Adipocyte (in vitro differentiated cells): Measurements from ENCODE around the gene PEX26.
"Not testable (repeated sequence)": the region's sequence is repeated elsewhere in the genome, so short reads cannot be mapped to it uniquely, and the experiment has no call there.

ENCODE experiments used
- DNase-seq: peaks from one replicate; pipeline ENCODE4 v3.0.0-alpha.2; 2015; ENCODE audit warnings: low read depth
- H3K27me3 ChIP-seq: replicated peaks from 2 replicates; pipeline ENCODE4 v1.7.0; 2013; ENCODE audit warnings: mild to moderate bottlenecking, low read length, moderate library complexity; ENCODE audit not compliant: control insufficient read depth, insufficient read depth
- H3K36me3 ChIP-seq: 2 replicates; pipeline ENCODE4 v1.7.0; 2013; ENCODE audit warnings: low read length, mild to moderate bottlenecking, moderate library complexity; ENCODE audit not compliant: control insufficient read depth, insufficient read depth, severe bottlenecking
- H3K4me1 ChIP-seq: 2 replicates; pipeline ENCODE4 v1.7.0; 2013; ENCODE audit warnings: mild to moderate bottlenecking, low read length, moderate library complexity; ENCODE audit not compliant: control insufficient read depth, insufficient read depth
- H3K4me3 ChIP-seq: 2 replicates; pipeline ENCODE4 v1.7.0; 2013; ENCODE audit warnings: mild to moderate bottlenecking, low read length, moderate library complexity
- H3K9ac ChIP-seq: 2 replicates; pipeline ENCODE4 v1.7.0; 2013; ENCODE audit warnings: mild to moderate bottlenecking, low read length, moderate library complexity
- H3K9me3 ChIP-seq: 2 replicates; pipeline ENCODE4 v1.7.0; 2013; ENCODE audit warnings: mild to moderate bottlenecking, low read length, moderate library complexity; ENCODE audit not compliant: control insufficient read depth

PEX26 gene

GRCh38 chr22:18066181-18066859 lies 11.5 kb upstream of the PEX26 start:
- Histone ChIP-seq H3K4me1 (peaks cover 26% of the 10 kb centered on the region), H3K27me3 (no peaks in the 10 kb centered on the region), H3K9me3 (no peaks in the 10 kb centered on the region), H3K4me3 (no peak overlapping the region), H3K9ac (no peak overlapping the region), H3K36me3 (no peaks in the 10 kb centered on the region)
- no peak for DNase-seq

DNA sequence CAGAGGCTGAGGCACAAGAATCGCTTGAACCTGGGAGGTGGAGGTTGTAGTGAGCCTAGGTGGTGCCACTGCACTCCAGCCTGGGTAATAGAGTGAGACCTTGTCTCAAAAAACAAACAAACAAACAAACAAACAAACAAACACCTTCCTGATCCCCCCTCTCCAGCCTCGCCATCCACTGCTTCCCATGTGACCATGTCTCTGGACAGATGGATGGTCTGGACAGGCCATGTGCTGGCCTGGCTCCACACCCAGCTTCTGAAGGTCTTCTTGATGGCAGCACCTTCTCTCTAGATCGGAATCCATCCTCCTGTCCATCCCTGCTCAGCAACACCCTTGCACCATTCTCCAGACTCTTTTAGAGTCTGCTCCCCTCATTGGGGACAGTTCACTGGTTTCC lies 10.7 kb upstream of the PEX26 start:
- DNase-seq, result no peak
- H3K27me3 ChIP-seq, result no peaks in the 10 kb centered on the region
- no peaks in the 10 kb centered on the region for H3K36me3 ChIP-seq
- no peak overlapping the region for H3K9ac ChIP-seq
- H3K9me3 ChIP-seq, result no peaks in the 10 kb centered on the region
- peaks cover 22% of the 10 kb centered on the region for H3K4me1 ChIP-seq
- H3K4me3 ChIP-seq, result no peak overlapping the region

DNA sequence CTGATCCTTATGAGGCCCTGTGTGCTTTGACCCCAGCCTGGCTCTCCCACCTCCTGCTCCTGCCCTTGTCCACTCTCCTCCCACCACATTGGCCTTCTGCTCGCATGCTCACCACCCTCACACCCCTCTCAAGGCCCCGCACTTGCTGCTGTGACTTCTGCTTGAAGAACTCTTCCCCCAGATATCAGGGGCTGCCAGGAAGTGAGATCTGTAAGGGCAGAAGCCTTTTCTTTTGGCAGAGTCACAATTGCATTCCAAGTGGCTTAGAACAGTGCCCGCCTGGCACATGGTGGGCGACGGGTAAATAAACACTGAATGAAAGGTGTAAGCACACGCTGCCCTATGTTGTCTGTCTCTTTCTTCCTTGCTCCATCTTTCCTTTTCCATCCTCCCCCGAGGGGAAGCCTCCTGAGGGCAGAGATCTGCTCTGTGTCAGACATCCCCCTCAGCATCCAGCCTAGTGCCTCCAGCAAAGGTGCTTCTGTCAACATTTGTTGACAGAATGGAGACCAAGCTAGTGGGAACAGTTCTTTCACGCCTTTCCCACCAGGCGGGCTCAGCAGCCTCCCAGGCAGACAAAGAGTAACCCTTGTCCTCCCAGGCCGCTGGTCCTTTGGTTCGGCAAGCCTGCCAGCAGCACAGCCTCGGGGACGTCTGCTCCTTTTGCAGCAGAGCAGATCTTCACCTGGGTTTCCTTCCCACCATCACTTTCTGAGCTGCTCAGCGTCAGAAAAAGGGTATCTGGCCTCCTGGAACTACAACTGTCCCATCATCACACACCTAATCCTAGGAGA lies 10.0 kb upstream of the PEX26 start:
- DNase-seq, result no peak
- Histone ChIP-seq H3K4me1 (peaks cover 22% of the 10 kb centered on the region), H3K9ac (peak overlapping the region; percentile 61), H3K27me3 (no peaks in the 10 kb centered on the region), H3K4me3 (no peak overlapping the region), H3K36me3 (no peaks in the 10 kb centered on the region), H3K9me3 (no peaks in the 10 kb centered on the region)

- Histone ChIP-seq H3K4me1 (peaks cover 22% of the 10 kb centered on the region), H3K27me3 (no peaks in the 10 kb centered on the region)
- DNase-seq, result peak; percentile 43
Measured at GRCh38 chr22:18068381-18068988, 9.3 kb upstream of the PEX26 start.

GRCh38 chr22:18069041-18069440 lies 8.7 kb upstream of the PEX26 start:
- DNase-seq, result no peak
- Histone ChIP-seq H3K36me3 (no peaks in the 10 kb centered on the region), H3K9ac (peak overlapping the region; percentile 56), H3K9me3 (no peaks in the 10 kb centered on the region), H3K4me3 (no peak overlapping the region), H3K27me3 (no peaks in the 10 kb centered on the region), H3K4me1 (peaks cover 22% of the 10 kb centered on the region)

More at GRCh38 chr22:18068381-18068988, 9.3 kb upstream of the PEX26 start:
- Histone ChIP-seq H3K36me3 (no peaks in the 10 kb centered on the region), H3K9me3 (no peaks in the 10 kb centered on the region), H3K9ac (peak overlapping the region; percentile 61), H3K4me3 (no peak overlapping the region)

DNA sequence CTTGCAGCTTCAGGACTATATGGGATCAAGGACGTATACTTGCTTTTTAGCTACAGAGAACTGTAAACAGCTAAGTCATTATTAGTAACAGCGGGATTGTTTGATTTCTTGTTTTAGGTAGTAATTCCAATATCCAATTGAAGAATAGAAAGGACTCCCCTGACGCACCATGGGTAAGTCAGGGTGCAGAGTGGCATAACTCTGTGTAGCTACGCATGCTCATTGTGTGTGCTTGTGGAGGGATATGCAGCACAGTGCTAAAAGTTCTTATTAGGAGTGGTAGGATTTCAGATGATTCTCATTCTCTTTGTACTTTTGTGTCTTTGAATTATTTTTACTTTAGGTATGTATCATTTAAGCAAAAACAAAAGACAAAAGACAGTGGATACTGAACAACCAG lies 7.7 kb upstream of the PEX26 start:
- DNase-seq, result no peak
- Histone ChIP-seq H3K4me1 (peaks cover 22% of the 10 kb centered on the region), H3K4me3 (no peak overlapping the region), H3K27me3 (no peaks in the 10 kb centered on the region), H3K9me3 (no peaks in the 10 kb centered on the region), H3K36me3 (no peaks in the 10 kb centered on the region), H3K9ac (no peak overlapping the region)

DNA sequence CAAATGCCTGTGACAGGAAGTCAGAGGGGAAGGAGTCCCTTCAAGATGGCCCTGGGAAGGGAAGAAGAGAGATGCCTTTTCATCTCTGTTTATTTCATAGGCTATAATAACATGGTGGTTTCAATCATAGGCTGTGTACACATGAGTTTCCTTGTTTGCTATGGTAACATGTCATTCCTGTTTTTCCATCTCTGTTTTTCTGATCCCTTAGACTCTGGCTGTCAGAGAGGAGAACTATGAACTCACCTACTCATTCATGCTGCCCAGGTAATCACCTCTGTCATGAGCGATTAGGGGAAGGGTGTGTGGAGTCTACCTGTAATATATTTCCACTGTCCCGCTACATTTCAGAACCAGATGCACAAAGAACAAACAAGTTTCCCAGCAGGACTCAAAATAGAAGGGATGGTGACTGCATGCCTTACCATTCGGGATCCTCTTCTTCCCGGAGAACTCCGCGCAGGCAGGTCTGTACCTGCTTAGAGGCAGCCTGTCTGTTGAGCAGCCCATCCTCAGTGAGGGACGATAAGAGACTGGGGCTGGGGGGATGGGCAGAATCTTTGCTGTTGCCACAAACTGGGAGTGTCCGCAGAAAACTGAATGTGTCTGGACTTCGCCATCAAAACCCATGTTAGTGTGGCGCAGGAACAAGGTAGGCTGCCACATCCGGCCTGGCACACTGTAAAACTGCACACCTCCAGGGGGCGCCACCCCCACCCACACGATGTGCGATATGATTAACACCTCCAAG lies 7.1 kb upstream of the PEX26 start:
- Histone ChIP-seq H3K4me3 (no peak overlapping the region), H3K4me1 (peaks cover 26% of the 10 kb centered on the region), H3K36me3 (no peaks in the 10 kb centered on the region), H3K9ac (no peak overlapping the region), H3K27me3 (no peaks in the 10 kb centered on the region), H3K9me3 (no peaks in the 10 kb centered on the region)
- DNase-seq, result no peak

- not testable (repeated sequence) for H3K27me3 ChIP-seq, H3K9me3 ChIP-seq, DNase-seq, H3K9ac ChIP-seq, H3K36me3 ChIP-seq, H3K4me3 ChIP-seq
- peaks cover 32% of the 10 kb centered on the region for H3K4me1 ChIP-seq
Measured at GRCh38 chr22:18071307-18071967, 6.4 kb upstream of the PEX26 start.

GRCh38 chr22:18071968-18072310 lies 5.9 kb upstream of the PEX26 start:
- Histone ChIP-seq H3K4me3 (no peak overlapping the region), H3K27me3 (no peaks in the 10 kb centered on the region), H3K36me3 (no peaks in the 10 kb centered on the region), H3K4me1 (peaks cover 37% of the 10 kb centered on the region), H3K9me3 (no peaks in the 10 kb centered on the region), H3K9ac (no peak overlapping the region)
- DNase-seq, result no peak

DNA sequence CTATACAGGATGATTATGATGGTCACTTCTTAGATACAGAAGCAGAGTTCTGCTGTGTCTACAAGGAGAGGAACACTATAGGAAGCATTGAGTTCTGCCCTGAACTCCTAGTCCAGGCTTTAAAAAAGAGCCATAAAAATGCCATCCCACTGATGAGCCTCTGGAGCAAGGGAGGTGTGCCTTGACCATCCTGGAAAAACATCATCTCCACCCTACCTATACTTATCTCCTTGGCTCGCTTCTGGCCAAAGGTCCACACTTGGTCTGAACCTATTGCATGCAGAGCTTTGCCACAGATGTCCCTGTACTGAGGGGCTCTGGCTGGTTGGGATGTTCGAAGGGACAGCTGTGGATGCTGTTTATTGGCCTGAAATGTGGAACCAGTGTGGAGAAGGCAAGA lies 4.3 kb upstream of the PEX26 start:
- Histone ChIP-seq H3K9me3 (no peaks in the 10 kb centered on the region), H3K9ac (no peak overlapping the region), H3K4me1 (peaks cover 28% of the 10 kb centered on the region), H3K4me3 (no peak overlapping the region), H3K36me3 (no peaks in the 10 kb centered on the region), H3K27me3 (no peaks in the 10 kb centered on the region)
- no peak for DNase-seq

DNA sequence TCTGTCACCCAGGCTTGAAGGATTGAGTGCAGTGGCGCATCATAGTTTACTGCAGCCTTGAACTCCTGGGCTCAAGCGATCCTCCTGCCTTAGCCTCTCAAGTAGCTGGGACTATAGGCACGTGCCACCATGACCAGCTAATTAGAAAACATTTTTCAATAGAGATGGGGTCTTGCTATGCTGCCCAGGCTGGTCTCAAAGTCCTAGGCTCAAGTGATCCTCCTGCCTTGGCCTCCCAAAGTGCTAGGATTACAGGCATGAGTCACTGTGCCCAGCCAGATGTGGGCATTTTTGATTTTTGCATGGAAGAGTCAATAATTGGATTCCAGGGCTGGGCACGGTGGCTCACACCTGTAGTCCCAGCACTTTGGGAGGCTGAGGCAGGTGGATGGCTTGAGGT lies 3.9 kb upstream of the PEX26 start:
- not testable (repeated sequence) for H3K36me3 ChIP-seq, H3K9me3 ChIP-seq, H3K9ac ChIP-seq, H3K27me3 ChIP-seq, DNase-seq, H3K4me3 ChIP-seq
- peaks cover 28% of the 10 kb centered on the region for H3K4me1 ChIP-seq
